DND-41 (cell line): ENCODE results near the gene STAG3.
A peak's percentile ranks its signal among the peaks of the same experiment; 100 is the strongest.

ENCODE experiments used
- ATAC-seq: fragments of 200-7000 bp; cut with Tn5 transposase; 3 replicates; pipeline ENCODE4 v1.9.1; 2021; ENCODE audit warnings: low read depth; ENCODE audit not compliant: insufficient read depth
- DNase-seq: peaks from one replicate; pipeline ENCODE4 v3.0.0-alpha.2; 2020
- H2AFZ ChIP-seq: 2 replicates; pipeline ENCODE4 v1.6.0; 2012; ENCODE audit warnings: low read depth, low read length
- H3K27ac ChIP-seq: 2 replicates; pipeline ENCODE4 v1.5.1; 2012; ENCODE audit warnings: low read length, inconsistent platforms
- H3K27me3 ChIP-seq: fragments of 200-600 bp; sonication (generic); 2 replicates; pipeline ENCODE4 v1.6.0; 2012; ENCODE audit warnings: low read length, mild to moderate bottlenecking, inconsistent platforms; ENCODE audit not compliant: insufficient read depth, poor library complexity
- H3K36me3 ChIP-seq: 2 replicates; pipeline ENCODE4 v1.5.1; 2012; ENCODE audit warnings: low read length, inconsistent platforms; ENCODE audit not compliant: insufficient read depth
- H3K4me1 ChIP-seq: 2 replicates; pipeline ENCODE4 v1.5.1; 2012; ENCODE audit warnings: mild to moderate bottlenecking, low read length; ENCODE audit not compliant: insufficient read depth
- H3K4me2 ChIP-seq: 2 replicates; pipeline ENCODE4 v1.6.0; 2012; ENCODE audit warnings: mild to moderate bottlenecking, moderate library complexity, low read length, inconsistent platforms; ENCODE audit not compliant: insufficient read depth
- H3K4me3 ChIP-seq, 2 experiments: fragments of 200-600 bp in 1 of 2; shearing (Covaris generic) in 1 of 2; 2 replicates each; pipeline ENCODE4 v1.5.1; 2012 to 2016; ENCODE audit warnings: inconsistent platforms in 2 of 2, low read length in 2 of 2, mild to moderate bottlenecking in 2 of 2, low read depth in 1 of 2, moderate library complexity in 1 of 2
- H3K79me2 ChIP-seq: 2 replicates; pipeline ENCODE4 v1.6.0; 2012; ENCODE audit warnings: low read length, inconsistent platforms; ENCODE audit not compliant: insufficient read depth
- H3K9ac ChIP-seq: 2 replicates; pipeline ENCODE4 v1.6.0; 2012; ENCODE audit warnings: low read depth, mild to moderate bottlenecking, inconsistent platforms, low read length, moderate library complexity
- H3K9me3 ChIP-seq: 2 replicates; pipeline ENCODE4 v1.5.1; 2012; ENCODE audit warnings: low read length, moderate library complexity, mild to moderate bottlenecking, inconsistent platforms; ENCODE audit not compliant: insufficient read depth, severe bottlenecking
- H4K20me1 ChIP-seq: 2 replicates; pipeline ENCODE4 v1.6.0; 2012; ENCODE audit warnings: low read length; ENCODE audit not compliant: insufficient read depth
- CTCF ChIP-seq: IDR thresholded peaks from 2 replicates; pipeline ENCODE4 v1.5.1; 2012; ENCODE audit warnings: borderline replicate concordance, low read length, moderate library complexity, mild to moderate bottlenecking; ENCODE audit not compliant: poor library complexity, severe bottlenecking; ENCODE audit errors: extremely low read depth
- EZH2 ChIP-seq: IDR thresholded peaks from 3 replicates; pipeline ENCODE4 v1.6.1; 2012; ENCODE audit warnings: borderline replicate concordance, low read depth, mild to moderate bottlenecking, moderate library complexity, low read length, inconsistent platforms; ENCODE audit not compliant: severe bottlenecking

The STAG3 gene

DNA sequence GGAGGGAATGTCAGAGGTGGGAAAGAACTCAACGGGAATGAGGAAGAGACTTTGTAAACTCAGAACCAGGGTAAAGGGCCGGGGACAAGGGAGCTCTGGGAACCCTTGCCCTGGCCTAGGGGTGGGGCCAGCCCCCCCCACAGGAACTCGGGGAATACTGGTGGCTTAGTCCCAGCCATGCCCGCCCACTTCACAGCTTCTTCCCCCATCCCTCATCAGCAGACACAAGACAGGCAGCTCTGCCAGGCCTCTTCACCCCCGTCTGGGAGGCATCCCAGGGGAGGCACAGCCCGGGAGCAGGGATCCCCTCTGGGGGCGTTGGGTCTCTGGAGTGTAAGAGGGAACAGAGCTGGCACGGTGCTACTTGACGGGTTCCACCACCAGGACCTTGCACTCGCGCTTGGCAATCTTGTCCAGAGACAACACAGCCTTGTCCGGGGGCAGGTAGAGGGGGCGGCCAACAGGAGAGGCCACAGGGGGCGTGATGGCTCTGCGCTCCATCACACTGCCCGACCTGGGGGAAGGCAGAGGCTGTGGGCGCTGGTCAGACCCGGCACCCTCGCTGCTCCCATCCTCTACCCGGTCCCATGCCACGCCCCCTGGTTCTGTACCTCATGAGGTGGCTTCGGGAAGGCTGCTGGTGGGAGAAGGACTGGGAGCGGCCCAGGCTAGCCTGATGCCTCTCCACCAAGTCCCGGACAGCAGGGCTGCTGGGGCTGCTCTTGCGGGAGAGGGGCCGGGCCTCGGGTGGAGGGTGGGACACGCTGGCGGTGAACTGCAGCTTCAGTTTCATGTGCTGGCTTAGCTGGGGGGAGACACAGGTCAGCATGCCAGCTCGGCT, 22.8 kb upstream of the STAG3 start:
- no peak overlapping the region for H3K4me3 ChIP-seq
- H3K27ac ChIP-seq, result no peak overlapping the region
- H3K4me1 ChIP-seq, result peaks cover 43% of the 10 kb centered on the region
- TF ChIP-seq CTCF (no peak), EZH2 (no peak)
- H3K9me3 ChIP-seq, result no peaks in the 10 kb centered on the region
- no peaks in the 10 kb centered on the region for H3K27me3 ChIP-seq
- DNase-seq (no peak), ATAC-seq (no peak)
- peaks cover 51% of the 10 kb centered on the region for H3K36me3 ChIP-seq
- peaks cover 52% of the 10 kb centered on the region for H3K79me2 ChIP-seq
- H3K4me2 ChIP-seq, result no peak overlapping the region
- no peak overlapping the region for H2AFZ ChIP-seq
- no peak overlapping the region for H3K9ac ChIP-seq
- H4K20me1 ChIP-seq, result peaks cover 27% of the 10 kb centered on the region

DNA sequence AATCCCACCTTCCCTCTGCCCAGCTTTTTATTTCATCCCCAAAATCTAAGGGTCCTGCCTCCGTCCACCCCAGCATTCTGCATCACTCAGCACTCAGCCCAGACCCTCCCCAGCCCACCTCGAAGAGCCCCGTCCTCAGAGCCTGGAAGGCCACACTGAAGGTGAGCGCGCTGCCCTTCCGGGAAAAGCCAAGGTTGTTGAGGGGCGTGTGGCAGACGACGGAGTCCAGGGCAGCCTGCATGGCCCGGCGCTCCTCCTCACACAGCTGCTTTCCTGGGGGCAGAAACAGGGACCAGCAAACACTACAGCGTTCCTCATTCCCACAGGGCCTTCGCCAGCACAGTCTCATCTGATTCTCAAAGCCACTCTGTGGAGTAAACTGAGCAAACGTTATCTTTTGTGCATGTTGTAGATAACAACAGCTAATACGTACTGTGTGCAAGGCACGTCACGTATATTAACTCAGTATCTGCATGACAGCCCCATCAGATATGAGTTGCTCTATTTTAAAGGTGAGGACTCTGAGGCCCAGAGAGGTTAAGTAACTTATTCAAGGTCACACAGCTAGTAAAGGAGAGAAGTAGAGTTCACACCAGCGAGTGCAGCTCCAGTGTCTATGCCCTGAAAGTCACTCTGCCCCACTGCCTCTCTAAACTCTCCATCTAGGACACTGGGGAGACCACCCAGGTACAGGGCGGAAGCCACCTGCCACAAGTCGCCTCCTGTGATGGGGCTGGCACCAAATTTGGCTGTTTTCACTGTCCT, 22.0 kb upstream of the STAG3 start:
- H3K27ac ChIP-seq, result no peak overlapping the region
- no peak overlapping the region for H3K4me3 ChIP-seq
- H3K9me3 ChIP-seq, result no peaks in the 10 kb centered on the region
- peak overlapping the region; percentile 23; the same call in 1 of the 2 replicates for H3K4me2 ChIP-seq
- H2AFZ ChIP-seq, result no peak overlapping the region
- TF ChIP-seq CTCF (no peak), EZH2 (no peak)
- no peaks in the 10 kb centered on the region for H3K27me3 ChIP-seq
- H3K4me1 ChIP-seq, result peaks cover 36% of the 10 kb centered on the region
- DNase-seq (no peak), ATAC-seq (no peak)
- peaks cover 43% of the 10 kb centered on the region for H3K79me2 ChIP-seq
- H3K36me3 ChIP-seq, result peaks cover 51% of the 10 kb centered on the region
- H3K9ac ChIP-seq, result no peak overlapping the region
- peaks cover 27% of the 10 kb centered on the region for H4K20me1 ChIP-seq

GRCh38 chr7:100156331-100157068, 21.2 kb upstream of the STAG3 start:
- Histone ChIP-seq H3K36me3 (peaks cover 51% of the 10 kb centered on the region), H4K20me1 (peaks cover 27% of the 10 kb centered on the region), H3K4me3 (peak overlapping the region in 1 of 2 experiments; percentile 87; a peak in 1 of 4 replicates), H3K27ac (no peak overlapping the region), H3K9ac (peak overlapping the region; percentile 96; the same call in 1 of the 2 replicates), H2AFZ (no peak overlapping the region), H3K9me3 (no peaks in the 10 kb centered on the region), H3K27me3 (no peaks in the 10 kb centered on the region), H3K4me1 (peaks cover 36% of the 10 kb centered on the region), H3K4me2 (peak overlapping the region; percentile 68), H3K79me2 (peaks cover 42% of the 10 kb centered on the region)
- no peak for ATAC-seq
- no peak for DNase-seq
- no peak for TF ChIP-seq EZH2
- TF ChIP-seq CTCF, result no peak
